Sigmoid colon (tissue), 4 donors: ENCODE data around the gene ZBTB7C.

Experiments
- CTCF ChIP-seq, 4 experiments: fragments of 450-650 bp in 3 of 4; fragments of 200-600 bp in 1 of 4; IDR thresholded peaks; one replicate each; pipeline ENCODE4 v1.5.1; 2016 to 2019; ENCODE audit warnings: antibody characterized with exemption in 4 of 4, mild to moderate bottlenecking in 3 of 4, moderate library complexity in 2 of 4
- EP300 ChIP-seq, 4 donors: sonication (generic); formaldehyde crosslinking; IDR thresholded peaks; one replicate each; pipeline ENCODE4 v1.6.1; 2017; ENCODE audit warnings: antibody characterized with exemption in 4 of 4
- POLR2A ChIP-seq, 2 donors: fragments of 450-650 bp; IDR thresholded peaks; one replicate each; pipeline ENCODE4 v1.6.1; 2016; ENCODE audit warnings: antibody characterized with exemption in 2 of 2, mild to moderate bottlenecking in 2 of 2, moderate library complexity in 2 of 2
- POLR2AphosphoS5 ChIP-seq, 4 donors: sonication (generic); formaldehyde crosslinking; IDR thresholded peaks; one replicate each; pipeline ENCODE4 v1.6.1; 2017; ENCODE audit warnings: antibody characterized with exemption in 4 of 4

GRCh38 chr18:48219037-48219809, 190.0 kb downstream of the ZBTB7C start:
- TF ChIP-seq CTCF (IDR thresholded peaks at IDR 0.05) = no peak
- TF ChIP-seq EP300 (IDR thresholded peaks at IDR 0.05) = no peak
- TF ChIP-seq POLR2AphosphoS5 (IDR thresholded peaks at IDR 0.05) = no peak
- no peak for TF ChIP-seq POLR2A (IDR thresholded peaks at IDR 0.05)
